IPS-18c (cell line): Measurements from ENCODE around the gene TMEM217.

Source experiments
- H3K4me3 ChIP-seq: 2 replicates; pipeline ENCODE4 v1.7.0; 2013; ENCODE audit warnings: low read depth, mild to moderate bottlenecking, low read length, moderate library complexity; ENCODE audit not compliant: insufficient read depth
- H3K9me3 ChIP-seq: one replicate; pipeline ENCODE4 v1.6.1; 2013; ENCODE audit warnings: mild to moderate bottlenecking, low read length, moderate library complexity; ENCODE audit not compliant: control insufficient read depth, insufficient read depth

TMEM217 gene

GRCh38 chr6:37180075-37180474 lies 77.9 kb downstream of the TMEM217 start:
- no peak overlapping the region for H3K4me3 ChIP-seq
- H3K9me3 ChIP-seq = no peaks in the 10 kb centered on the region

- Histone ChIP-seq H3K4me3 (no peak overlapping the region), H3K9me3 (no peaks in the 10 kb centered on the region)
These were observed 79.9 kb downstream of the TMEM217 start for GRCh38 chr6:37177935-37178517.

- no peak overlapping the region for H3K4me3 ChIP-seq
- no peaks in the 10 kb centered on the region for H3K9me3 ChIP-seq
These were observed 80.6 kb downstream of the TMEM217 start for GRCh38 chr6:37177077-37177934.

- Histone ChIP-seq H3K4me3 (no peak overlapping the region), H3K9me3 (no peaks in the 10 kb centered on the region)
These were observed 81.5 kb downstream of the TMEM217 start for GRCh38 chr6:37176268-37177076.

GRCh38 chr6:37175332-37176267 lies 82.3 kb downstream of the TMEM217 start:
- no peaks in the 10 kb centered on the region for H3K9me3 ChIP-seq
- H3K4me3 ChIP-seq = no peak overlapping the region

DNA sequence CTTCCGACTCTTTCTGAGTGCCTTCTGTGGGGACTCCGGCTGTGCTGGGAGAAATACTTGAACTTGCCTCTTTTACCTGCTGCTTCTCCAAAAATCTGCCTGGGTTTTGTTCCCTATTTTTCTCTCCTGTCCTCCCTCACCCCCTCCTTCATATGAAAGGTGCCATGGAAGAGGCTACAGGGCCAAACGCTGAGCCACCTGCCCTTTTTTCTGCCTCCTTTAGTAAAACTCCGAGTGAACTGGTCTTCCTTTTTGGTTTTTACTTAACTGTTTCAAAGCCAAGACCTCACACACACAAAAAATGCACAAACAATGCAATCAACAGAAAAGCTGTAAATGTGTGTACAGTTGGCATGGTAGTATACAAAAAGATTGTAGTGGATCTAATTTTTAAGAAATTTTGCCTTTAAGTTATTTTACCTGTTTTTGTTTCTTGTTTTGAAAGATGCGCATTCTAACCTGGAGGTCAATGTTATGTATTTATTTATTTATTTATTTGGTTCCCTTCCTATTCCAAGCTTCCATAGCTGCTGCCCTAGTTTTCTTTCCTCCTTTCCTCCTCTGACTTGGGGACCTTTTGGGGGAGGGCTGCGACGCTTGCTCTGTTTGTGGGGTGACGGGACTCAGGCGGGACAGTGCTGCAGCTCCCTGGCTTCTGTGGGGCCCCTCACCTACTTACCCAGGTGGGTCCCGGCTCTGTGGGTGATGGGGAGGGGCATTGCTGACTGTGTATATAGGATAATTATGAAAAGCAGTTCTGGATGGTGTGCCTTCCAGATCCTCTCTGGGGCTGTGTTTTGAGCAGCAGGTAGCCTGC lies 83.2 kb downstream of the TMEM217 start:
- no peak overlapping the region for H3K4me3 ChIP-seq
- no peaks in the 10 kb centered on the region for H3K9me3 ChIP-seq

DNA sequence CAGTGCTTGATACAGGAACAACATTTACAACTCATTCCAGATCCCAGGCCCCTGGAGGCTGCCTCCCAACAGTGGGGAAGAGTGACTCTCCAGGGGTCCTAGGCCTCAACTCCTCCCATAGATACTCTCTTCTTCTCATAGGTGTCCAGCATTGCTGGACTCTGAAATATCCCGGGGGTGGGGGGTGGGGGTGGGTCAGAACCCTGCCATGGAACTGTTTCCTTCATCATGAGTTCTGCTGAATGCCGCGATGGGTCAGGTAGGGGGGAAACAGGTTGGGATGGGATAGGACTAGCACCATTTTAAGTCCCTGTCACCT lies 83.8 kb downstream of the TMEM217 start:
- Histone ChIP-seq H3K4me3 (no peak overlapping the region), H3K9me3 (no peaks in the 10 kb centered on the region)

GRCh38 chr6:37173493-37174195 lies 84.3 kb downstream of the TMEM217 start:
- H3K4me3 ChIP-seq = no peak overlapping the region
- H3K9me3 ChIP-seq = no peaks in the 10 kb centered on the region

GRCh38 chr6:37172912-37173492 lies 84.9 kb downstream of the TMEM217 start:
- Histone ChIP-seq H3K4me3 (peak overlapping the region; percentile 11; the same call in 1 of the 2 replicates), H3K9me3 (no peaks in the 10 kb centered on the region)

- Histone ChIP-seq H3K4me3 (peak overlapping the region; percentile 99), H3K9me3 (no peaks in the 10 kb centered on the region)
These were observed 85.8 kb downstream of the TMEM217 start for GRCh38 chr6:37171970-37172812.

DNA sequence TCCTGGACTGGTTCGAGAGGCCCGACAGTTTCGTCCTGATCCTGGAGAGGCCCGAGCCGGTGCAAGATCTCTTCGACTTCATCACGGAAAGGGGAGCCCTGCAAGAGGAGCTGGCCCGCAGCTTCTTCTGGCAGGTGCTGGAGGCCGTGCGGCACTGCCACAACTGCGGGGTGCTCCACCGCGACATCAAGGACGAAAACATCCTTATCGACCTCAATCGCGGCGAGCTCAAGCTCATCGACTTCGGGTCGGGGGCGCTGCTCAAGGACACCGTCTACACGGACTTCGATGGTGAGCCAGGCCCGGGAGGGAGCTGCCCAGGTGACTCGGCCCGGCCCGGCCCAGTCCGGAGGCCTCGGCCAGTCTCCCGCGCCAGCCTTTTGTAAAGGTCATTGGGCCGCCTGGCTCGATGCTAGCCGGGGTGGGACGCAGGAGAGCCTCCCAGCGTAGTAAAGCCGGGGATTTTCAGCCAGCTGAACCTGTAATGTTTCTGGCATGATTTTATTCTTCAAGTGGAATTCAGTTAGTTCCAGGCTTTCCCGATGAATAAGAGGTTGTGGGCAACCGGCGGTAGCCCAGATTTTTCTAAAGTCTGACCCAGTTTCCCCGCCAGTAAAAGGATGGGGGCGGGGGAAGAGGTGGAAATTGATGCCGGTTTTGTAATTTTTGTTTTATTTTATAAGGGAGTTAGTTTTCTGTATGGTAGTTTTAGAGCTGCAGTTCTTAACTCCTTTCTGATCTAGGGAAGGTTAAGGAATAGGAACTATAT lies 86.6 kb downstream of the TMEM217 start:
- Histone ChIP-seq H3K9me3 (no peaks in the 10 kb centered on the region), H3K4me3 (peak overlapping the region; percentile 99)

DNA sequence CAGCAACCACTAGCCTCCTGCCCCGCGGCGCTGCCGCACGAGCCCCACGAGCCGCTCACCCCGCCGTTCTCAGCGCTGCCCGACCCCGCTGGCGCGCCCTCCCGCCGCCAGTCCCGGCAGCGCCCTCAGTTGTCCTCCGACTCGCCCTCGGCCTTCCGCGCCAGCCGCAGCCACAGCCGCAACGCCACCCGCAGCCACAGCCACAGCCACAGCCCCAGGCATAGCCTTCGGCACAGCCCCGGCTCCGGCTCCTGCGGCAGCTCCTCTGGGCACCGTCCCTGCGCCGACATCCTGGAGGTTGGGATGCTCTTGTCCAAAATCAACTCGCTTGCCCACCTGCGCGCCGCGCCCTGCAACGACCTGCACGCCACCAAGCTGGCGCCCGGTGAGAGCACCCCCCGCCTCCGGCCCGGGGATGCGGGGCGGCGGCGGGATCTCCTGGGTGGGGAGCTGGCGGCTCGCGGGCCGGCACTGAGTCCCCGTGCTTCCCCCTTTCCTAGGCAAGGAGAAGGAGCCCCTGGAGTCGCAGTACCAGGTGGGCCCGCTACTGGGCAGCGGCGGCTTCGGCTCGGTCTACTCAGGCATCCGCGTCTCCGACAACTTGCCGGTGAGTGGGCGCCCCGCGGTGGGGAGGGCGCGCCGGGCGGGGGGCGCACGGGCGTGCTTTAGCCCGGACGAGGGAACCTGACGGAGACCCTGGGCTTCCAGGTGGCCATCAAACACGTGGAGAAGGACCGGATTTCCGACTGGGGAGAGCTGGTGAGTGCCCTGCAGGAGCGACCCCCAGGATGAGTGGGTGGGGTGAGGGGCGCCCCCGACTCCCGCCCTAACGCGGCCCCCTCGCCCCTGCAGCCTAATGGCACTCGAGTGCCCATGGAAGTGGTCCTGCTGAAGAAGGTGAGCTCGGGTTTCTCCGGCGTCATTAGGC lies 87.4 kb downstream of the TMEM217 start:
- Histone ChIP-seq H3K9me3 (no peaks in the 10 kb centered on the region), H3K4me3 (peak overlapping the region; percentile 99)
